Endothelial cell of umbilical vein (primary cell): ENCODE data around the gene DHX29.

Source experiments
- EZH2 ChIP-seq: IDR thresholded peaks from 2 replicates; pipeline ENCODE4 v1.6.1; 2012; ENCODE audit warnings: borderline replicate concordance, low read depth, mild to moderate bottlenecking, moderate library complexity, low read length, inconsistent platforms; ENCODE audit not compliant: severe bottlenecking
- FOS ChIP-seq: IDR thresholded peaks from 2 replicates; pipeline ENCODE4 v1.6.1; 2011; ENCODE audit warnings: mild to moderate bottlenecking, low read length, moderate library complexity, borderline replicate concordance; ENCODE audit not compliant: insufficient read depth
- MYC ChIP-seq: IDR thresholded peaks from one replicate; pipeline ENCODE4 v1.6.1; 2011; ENCODE audit warnings: mild to moderate bottlenecking, low read depth, low read length
- POLR2A ChIP-seq: IDR thresholded peaks from 2 replicates; pipeline ENCODE4 v1.6.1; 2012; ENCODE audit warnings: low read depth, mild to moderate bottlenecking, control low read depth, low read length
- POLR2AphosphoS5 ChIP-seq: IDR thresholded peaks from 2 replicates; pipeline ENCODE4 v1.6.1; 2012; ENCODE audit warnings: low read depth, mild to moderate bottlenecking, control low read depth, low read length, moderate library complexity; ENCODE audit not compliant: insufficient read depth
- TF ChIP-seq, protein P1 (sequence below), 2 donors: IDR thresholded peaks; 1 replicate in 1 of 2; 2 replicates in 1 of 2; pipeline ENCODE4 v1.5.1; 2011; ENCODE audit warnings: low read length in 2 of 2, mild to moderate bottlenecking in 2 of 2, moderate library complexity in 2 of 2, control low read depth in 1 of 2, inconsistent platforms in 1 of 2, low read depth in 1 of 2; ENCODE audit not compliant: insufficient read depth in 1 of 2; ENCODE audit errors: extremely low read depth in 1 of 2
- TF ChIP-seq, protein P2 (sequence below): IDR thresholded peaks from 2 replicates; pipeline ENCODE4 v1.6.1; 2011; ENCODE audit not compliant: insufficient read depth, insufficient read length

DNA sequence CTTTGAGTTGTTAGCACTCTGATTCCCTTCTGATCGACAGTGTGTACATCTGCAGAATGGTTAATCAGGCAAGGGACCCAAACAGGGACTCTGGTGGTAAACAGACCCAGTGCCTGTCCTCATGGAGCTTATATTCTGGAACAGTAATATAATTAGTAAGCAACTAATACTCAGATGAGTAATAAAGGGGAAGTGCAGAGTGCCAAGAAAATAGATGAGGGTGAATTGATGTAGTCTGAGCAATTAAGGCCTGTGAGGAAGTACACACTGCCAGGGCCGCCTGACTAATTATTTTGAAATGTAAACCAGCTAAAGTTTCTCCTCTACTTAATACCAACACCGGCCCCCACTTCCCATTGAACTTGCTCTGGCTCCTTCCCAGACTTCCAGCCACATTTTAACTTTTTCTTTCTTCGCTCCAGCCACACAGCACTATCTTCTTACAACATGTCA is 4.2 kb downstream of the DHX29 start:
- TF ChIP-seq, protein P1, sequence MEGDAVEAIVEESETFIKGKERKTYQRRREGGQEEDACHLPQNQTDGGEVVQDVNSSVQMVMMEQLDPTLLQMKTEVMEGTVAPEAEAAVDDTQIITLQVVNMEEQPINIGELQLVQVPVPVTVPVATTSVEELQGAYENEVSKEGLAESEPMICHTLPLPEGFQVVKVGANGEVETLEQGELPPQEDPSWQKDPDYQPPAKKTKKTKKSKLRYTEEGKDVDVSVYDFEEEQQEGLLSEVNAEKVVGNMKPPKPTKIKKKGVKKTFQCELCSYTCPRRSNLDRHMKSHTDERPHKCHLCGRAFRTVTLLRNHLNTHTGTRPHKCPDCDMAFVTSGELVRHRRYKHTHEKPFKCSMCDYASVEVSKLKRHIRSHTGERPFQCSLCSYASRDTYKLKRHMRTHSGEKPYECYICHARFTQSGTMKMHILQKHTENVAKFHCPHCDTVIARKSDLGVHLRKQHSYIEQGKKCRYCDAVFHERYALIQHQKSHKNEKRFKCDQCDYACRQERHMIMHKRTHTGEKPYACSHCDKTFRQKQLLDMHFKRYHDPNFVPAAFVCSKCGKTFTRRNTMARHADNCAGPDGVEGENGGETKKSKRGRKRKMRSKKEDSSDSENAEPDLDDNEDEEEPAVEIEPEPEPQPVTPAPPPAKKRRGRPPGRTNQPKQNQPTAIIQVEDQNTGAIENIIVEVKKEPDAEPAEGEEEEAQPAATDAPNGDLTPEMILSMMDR (IDR thresholded peaks at IDR 0.05; ENCODE audit: extremely low read depth in 1 of 2, insufficient read depth in 1 of 2, low read depth in 1 of 2, low read length in 2 of 2): no peak
- TF ChIP-seq EZH2: no peak
- TF ChIP-seq POLR2A: peak; percentile 52
- TF ChIP-seq, protein P2, sequence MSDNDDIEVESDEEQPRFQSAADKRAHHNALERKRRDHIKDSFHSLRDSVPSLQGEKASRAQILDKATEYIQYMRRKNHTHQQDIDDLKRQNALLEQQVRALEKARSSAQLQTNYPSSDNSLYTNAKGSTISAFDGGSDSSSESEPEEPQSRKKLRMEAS: no peak
- TF ChIP-seq MYC: no peak
- TF ChIP-seq POLR2AphosphoS5: peak; percentile 93
- peak; percentile 93 for TF ChIP-seq FOS
